Panc1 (cell line): ENCODE measurements around the gene BIK. TPM values are rescaled to one million over a fixed set of nuclear protein-coding genes. Genes with fewer than 3 reads are reported as not detected.

ENCODE experiments used
- ATAC-seq: fragments of 200-7000 bp; cut with Tn5 transposase; 2 replicates; pipeline ENCODE4 v1.9.1; 2020; ENCODE audit warnings: mild to moderate bottlenecking, moderate library complexity
- BruUV-seq: library from RNA; stranded (reverse); fragments of 400-500 nt; replicated peaks from 2 replicates; lab custom pipeline; 2021; lab: Mats Ljungman, UMichigan
- CTCF ChIA-PET: fragments of 300-600 bp; sonication (Branson Sonifier 250); formaldehyde crosslinking; loops from one replicate; lab custom pipeline; 2022; ENCODE audit warnings: antibody characterized with exemption; lab: Charles Lee
- POLR2A ChIA-PET: fragments of 300-600 bp; sonication (Branson Sonifier 250); formaldehyde crosslinking; loops from one replicate; lab custom pipeline; 2022; ENCODE audit warnings: antibody characterized with exemption; lab: Charles Lee
- DNase-seq: peaks from one replicate; pipeline ENCODE4 v3.0.0-alpha.2; 2010; ENCODE audit warnings: low read depth, low spot score
- H3K27ac ChIP-seq: 2 replicates; pipeline ENCODE4 v1.5.1; 2011; ENCODE audit warnings: mild to moderate bottlenecking, low read length, inconsistent platforms
- H3K27me3 ChIP-seq: fragments of 200-500 bp; sonication (Bioruptor generic); 2 replicates; pipeline ENCODE4 v1.6.0; 2014; ENCODE audit warnings: low read length, inconsistent platforms; ENCODE audit not compliant: control insufficient read depth, insufficient read depth
- H3K36me3 ChIP-seq: fragments of 200-500 bp; sonication (Bioruptor generic); 2 replicates; pipeline ENCODE4 v1.5.1; 2014; ENCODE audit warnings: inconsistent platforms, mild to moderate bottlenecking, low read length, moderate library complexity; ENCODE audit not compliant: control insufficient read depth, insufficient read depth
- H3K4me1 ChIP-seq: 2 replicates; pipeline ENCODE4 v1.5.1; 2011; ENCODE audit warnings: inconsistent platforms, mild to moderate bottlenecking, low read length, moderate library complexity; ENCODE audit not compliant: control insufficient read depth, insufficient read depth
- H3K4me3 ChIP-seq, 2 experiments: 2 replicates each; pipeline ENCODE4 v1.5.1; 2011 to 2012; ENCODE audit warnings: low read depth in 2 of 2, low read length in 2 of 2, mild to moderate bottlenecking in 2 of 2, inconsistent platforms in 1 of 2, moderate library complexity in 1 of 2
- H3K9me3 ChIP-seq: fragments of 200-500 bp; sonication (Bioruptor generic); 2 replicates; pipeline ENCODE4 v1.5.1; 2014; ENCODE audit warnings: low read depth, mild to moderate bottlenecking, inconsistent platforms, low read length, moderate library complexity; ENCODE audit not compliant: control insufficient read depth, insufficient read depth
- POLR2AphosphoS5 ChIP-seq: IDR thresholded peaks from 2 replicates; pipeline ENCODE4 v1.6.1; 2012; ENCODE audit warnings: mild to moderate bottlenecking, low read depth, low read length, moderate library complexity
- SIN3A ChIP-seq: IDR thresholded peaks from 2 replicates; pipeline ENCODE4 v1.6.1; 2012; ENCODE audit warnings: low read depth, mild to moderate bottlenecking, low read length, moderate library complexity, borderline replicate concordance; ENCODE audit not compliant: insufficient read depth
- TCF7L2 ChIP-seq: IDR thresholded peaks from 2 replicates; pipeline ENCODE4 v1.6.1; 2011; ENCODE audit warnings: mild to moderate bottlenecking, low read depth, low read length, inconsistent platforms
- in situ Hi-C: cut with HindIII; loops from 2 replicates; pipeline ENCODE4 v1.10.0; 2016; ENCODE audit warnings: low sequenced_read_pairs, low pct_unique_long_range_greater_than_20kb
- intact Hi-C: fragments of 100-400 bp; cut with micrococcal nuclease; formaldehyde crosslinking; loops from one replicate; pipeline ENCODE4 v1.10.0; 2022; ENCODE audit not compliant: unreplicated experiment
- total RNA-seq: library from RNA; stranded (reverse); gene quantifications from one replicate; pipeline ENCODE4 v1.2.1, GENCODE V29; 2021; ENCODE audit not compliant: unreplicated experiment
- TF ChIP-seq, protein P1 (sequence below), 2 experiments: IDR thresholded peaks; 2 replicates each; pipeline ENCODE4 v1.6.1; 2011 to 2012; ENCODE audit warnings: low read depth in 2 of 2, control low read depth in 1 of 2, low read length in 1 of 2, mild to moderate bottlenecking in 1 of 2, moderate library complexity in 1 of 2; ENCODE audit not compliant: insufficient read depth in 1 of 2
- TF ChIP-seq, protein P2 (sequence below): fragments of 450-650 bp; IDR thresholded peaks from 2 replicates; pipeline ENCODE4 v1.5.1; 2017; ENCODE audit warnings: mild to moderate bottlenecking

The BIK gene
- total RNA-seq, 1 experiment from 2014 or later = 0.18 TPM

DNA sequence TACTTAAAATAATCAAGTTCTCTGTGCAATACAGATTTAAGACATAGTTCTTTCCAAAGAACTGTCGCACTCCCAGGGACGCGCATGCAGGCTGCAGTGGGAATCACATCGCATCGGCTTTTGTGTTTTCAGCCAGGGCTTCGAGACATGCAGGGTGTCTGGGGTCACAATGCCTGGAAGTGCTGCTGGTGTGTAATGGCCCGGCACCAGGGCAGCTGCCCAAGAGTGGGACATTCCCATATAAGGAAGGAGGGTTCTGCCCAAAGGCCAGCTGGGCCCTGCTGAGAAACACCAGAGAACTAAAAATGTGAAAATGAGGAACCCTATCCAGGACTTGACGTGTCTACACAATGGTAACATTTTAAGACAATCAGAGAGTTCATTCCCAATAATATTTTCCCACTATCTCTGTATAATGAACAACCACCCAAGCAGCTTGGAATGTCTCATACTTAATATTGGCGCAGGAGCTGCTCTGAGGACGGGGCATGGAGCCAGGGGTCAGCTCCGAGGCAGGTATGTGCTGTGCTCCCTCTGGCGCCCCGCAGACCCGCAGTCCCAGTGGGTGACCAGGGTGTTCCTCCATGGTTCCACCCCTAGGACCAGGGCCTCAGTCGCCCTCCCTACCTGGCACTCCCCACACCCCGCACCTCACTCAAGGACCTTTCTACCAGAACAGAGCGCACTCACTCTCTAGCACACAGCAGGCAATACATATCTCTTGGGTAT is 21.4 kb downstream of the BIK start:
- intact Hi-C loops = no loop called here
- no peak overlapping the region for H3K4me3 ChIP-seq
- POLR2A ChIA-PET = no interaction called here

DNA sequence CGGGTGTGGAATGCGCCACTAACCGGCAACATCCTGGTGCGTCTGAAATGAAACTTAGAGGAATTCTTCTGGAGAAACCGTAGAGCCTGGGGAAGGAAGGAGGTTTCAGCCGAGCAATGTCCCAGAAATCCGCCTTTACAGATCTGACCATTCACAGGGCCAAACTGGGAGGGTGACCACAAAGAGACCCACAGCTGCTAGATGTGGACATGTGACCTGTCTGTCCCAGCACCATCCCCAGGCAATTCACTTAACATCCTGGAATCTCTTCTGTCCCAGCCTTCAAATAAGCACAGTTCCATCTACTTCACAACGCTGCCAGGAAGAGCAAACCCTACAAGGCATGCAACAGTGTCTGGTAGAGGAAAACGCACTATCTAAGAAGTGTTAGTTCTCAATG is 22.9 kb downstream of the BIK start:
- ATAC-seq = no peak
- POLR2A ChIA-PET = no interaction called here
- Histone ChIP-seq H3K4me3 (no peak overlapping the region), H3K36me3 (no peaks in the 10 kb centered on the region; the same call in 1 of the 2 replicates), H3K9me3 (no peaks in the 10 kb centered on the region), H3K27me3 (no peaks in the 10 kb centered on the region), H3K27ac (no peak overlapping the region), H3K4me1 (peaks cover 4% of the 10 kb centered on the region; the same call in 1 of the 2 replicates)
- no TSS peak for BruUV-seq
- CTCF ChIA-PET = interaction anchor here (0.6 kb wide), 1 partner anchor 66 kb away, joined by 4 read pairs; no protein-coding TSS in a partner anchor
- in situ Hi-C loops (no loop called here), intact Hi-C loops (no loop called here)
- DNase-seq = no peak
- TF ChIP-seq, protein P1, sequence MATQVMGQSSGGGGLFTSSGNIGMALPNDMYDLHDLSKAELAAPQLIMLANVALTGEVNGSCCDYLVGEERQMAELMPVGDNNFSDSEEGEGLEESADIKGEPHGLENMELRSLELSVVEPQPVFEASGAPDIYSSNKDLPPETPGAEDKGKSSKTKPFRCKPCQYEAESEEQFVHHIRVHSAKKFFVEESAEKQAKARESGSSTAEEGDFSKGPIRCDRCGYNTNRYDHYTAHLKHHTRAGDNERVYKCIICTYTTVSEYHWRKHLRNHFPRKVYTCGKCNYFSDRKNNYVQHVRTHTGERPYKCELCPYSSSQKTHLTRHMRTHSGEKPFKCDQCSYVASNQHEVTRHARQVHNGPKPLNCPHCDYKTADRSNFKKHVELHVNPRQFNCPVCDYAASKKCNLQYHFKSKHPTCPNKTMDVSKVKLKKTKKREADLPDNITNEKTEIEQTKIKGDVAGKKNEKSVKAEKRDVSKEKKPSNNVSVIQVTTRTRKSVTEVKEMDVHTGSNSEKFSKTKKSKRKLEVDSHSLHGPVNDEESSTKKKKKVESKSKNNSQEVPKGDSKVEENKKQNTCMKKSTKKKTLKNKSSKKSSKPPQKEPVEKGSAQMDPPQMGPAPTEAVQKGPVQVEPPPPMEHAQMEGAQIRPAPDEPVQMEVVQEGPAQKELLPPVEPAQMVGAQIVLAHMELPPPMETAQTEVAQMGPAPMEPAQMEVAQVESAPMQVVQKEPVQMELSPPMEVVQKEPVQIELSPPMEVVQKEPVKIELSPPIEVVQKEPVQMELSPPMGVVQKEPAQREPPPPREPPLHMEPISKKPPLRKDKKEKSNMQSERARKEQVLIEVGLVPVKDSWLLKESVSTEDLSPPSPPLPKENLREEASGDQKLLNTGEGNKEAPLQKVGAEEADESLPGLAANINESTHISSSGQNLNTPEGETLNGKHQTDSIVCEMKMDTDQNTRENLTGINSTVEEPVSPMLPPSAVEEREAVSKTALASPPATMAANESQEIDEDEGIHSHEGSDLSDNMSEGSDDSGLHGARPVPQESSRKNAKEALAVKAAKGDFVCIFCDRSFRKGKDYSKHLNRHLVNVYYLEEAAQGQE (IDR thresholded peaks at IDR 0.05; ENCODE audit: insufficient read depth in 1 of 2, low read depth in 2 of 2, low read length in 1 of 2) = no peak
- TF ChIP-seq SIN3A = no peak
- no peak for TF ChIP-seq TCF7L2
- TF ChIP-seq, protein P2, sequence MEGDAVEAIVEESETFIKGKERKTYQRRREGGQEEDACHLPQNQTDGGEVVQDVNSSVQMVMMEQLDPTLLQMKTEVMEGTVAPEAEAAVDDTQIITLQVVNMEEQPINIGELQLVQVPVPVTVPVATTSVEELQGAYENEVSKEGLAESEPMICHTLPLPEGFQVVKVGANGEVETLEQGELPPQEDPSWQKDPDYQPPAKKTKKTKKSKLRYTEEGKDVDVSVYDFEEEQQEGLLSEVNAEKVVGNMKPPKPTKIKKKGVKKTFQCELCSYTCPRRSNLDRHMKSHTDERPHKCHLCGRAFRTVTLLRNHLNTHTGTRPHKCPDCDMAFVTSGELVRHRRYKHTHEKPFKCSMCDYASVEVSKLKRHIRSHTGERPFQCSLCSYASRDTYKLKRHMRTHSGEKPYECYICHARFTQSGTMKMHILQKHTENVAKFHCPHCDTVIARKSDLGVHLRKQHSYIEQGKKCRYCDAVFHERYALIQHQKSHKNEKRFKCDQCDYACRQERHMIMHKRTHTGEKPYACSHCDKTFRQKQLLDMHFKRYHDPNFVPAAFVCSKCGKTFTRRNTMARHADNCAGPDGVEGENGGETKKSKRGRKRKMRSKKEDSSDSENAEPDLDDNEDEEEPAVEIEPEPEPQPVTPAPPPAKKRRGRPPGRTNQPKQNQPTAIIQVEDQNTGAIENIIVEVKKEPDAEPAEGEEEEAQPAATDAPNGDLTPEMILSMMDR = no peak
- no peak for TF ChIP-seq POLR2AphosphoS5

More for the DNA sequence above, 21.4 kb downstream of the BIK start:
- DNase-seq (no peak), ATAC-seq (no peak)
- no peaks in the 10 kb centered on the region for H3K27me3 ChIP-seq
- no peaks in the 10 kb centered on the region for H3K9me3 ChIP-seq
- in situ Hi-C loops = no loop called here
- TF ChIP-seq, protein P2 = no peak
- TF ChIP-seq, protein P1 (IDR thresholded peaks at IDR 0.05; ENCODE audit: insufficient read depth in 1 of 2, low read depth in 2 of 2, low read length in 1 of 2) = no peak
- TF ChIP-seq SIN3A (no peak), POLR2AphosphoS5 (no peak), TCF7L2 (no peak)
- CTCF ChIA-PET = no interaction called here
- no peaks in the 10 kb centered on the region; the same call in 1 of the 2 replicates for H3K36me3 ChIP-seq
- H3K27ac ChIP-seq = no peak overlapping the region
- no TSS peak for BruUV-seq
- peaks cover 4% of the 10 kb centered on the region for H3K4me1 ChIP-seq
